GM03348 (cell line): ENCODE data around the gene ARL8B.

ENCODE experiments used
- DNase-seq: peaks from one replicate; pipeline ENCODE4 v3.0.0; 2012; ENCODE audit warnings: low spot score

ARL8B gene

DNA sequence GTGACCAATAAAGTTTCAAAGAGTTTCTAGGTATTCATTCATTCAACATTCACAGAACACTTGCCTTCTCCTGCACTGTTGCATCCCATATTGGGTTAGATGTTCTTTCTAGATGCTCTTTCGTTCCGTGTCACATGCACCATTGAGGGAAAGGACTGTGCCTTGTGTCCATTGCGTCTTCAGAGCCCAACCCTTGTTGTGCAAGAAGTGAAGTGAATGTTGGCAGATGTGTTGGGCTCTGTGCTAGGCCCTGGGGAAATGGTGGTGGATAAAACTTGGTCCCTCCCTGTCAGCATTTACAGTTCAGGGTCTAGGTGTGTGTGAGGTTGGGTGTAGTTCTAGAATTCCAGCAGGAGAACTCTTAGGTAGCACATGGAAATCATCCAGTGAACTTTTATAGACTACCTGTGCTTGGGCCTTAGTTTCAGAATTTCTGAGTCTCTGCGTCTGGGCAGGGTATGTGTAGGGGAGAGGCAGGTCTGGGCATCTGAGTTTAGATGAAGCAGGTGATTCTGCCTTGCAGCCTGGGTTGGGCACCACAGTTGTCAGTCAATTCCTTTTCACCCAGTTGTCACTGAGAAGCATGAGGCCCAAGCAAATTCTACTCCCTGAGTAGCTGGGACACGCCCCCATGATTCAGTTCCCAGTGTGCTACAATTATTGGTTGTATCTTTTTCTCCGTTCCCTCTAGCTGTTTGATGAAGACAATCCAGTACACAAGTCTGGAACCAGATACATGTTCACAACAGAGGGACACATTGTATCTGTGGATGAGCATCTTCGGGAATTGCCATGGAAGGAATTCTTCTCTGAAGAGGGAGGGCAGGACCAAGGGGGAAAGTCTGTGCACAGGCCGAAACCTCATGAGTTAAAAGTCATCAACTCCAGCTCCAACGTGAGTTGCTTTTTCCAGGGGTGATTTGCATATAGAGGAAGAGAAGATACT lies 90.8 kb downstream of the ARL8B start:
- DNase-seq, result no peak

DNA sequence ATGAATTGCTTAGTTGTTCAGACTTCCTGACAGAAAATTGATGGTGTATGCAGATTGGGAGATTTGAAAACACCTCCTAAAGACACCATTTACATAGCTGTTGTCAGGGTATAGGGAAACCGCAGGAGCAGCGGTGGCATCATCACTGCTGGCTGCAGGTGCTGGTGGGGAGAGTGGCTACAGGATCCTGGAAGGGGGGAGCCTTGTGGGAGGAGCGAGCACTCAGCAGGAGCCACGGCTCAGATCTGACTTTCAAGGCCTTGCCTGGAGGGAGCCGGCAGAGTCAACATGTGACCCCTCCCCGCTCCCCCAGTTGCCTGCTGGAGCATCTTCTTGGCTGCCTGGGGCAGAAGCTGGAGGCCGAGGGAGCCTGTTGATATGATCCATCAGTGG lies 91.5 kb downstream of the ARL8B start:
- no peak for DNase-seq

DNA sequence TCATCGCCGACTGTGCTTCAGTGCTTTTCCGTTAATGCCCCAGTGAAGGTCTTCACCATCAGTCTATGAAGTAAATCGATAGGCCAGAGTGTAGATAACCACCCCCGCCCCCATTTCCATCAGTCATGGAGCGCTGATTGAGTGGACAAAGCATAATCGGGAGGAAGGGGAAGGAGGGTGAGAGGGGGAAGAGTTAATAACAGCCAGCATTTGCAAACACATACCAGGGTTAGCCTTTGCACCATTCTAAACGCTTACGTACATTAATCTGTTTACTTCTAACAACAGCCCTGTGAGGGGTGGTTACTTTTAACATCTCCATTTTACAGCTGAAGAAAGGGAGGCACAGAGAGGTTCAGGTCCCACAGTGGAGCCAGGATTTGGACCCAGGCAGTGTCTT lies 92.3 kb downstream of the ARL8B start:
- DNase-seq, result no peak

- DNase-seq, result peak; percentile 21
These were observed 95.9 kb downstream of the ARL8B start for GRCh38 chr3:5217824-5218595.

DNA sequence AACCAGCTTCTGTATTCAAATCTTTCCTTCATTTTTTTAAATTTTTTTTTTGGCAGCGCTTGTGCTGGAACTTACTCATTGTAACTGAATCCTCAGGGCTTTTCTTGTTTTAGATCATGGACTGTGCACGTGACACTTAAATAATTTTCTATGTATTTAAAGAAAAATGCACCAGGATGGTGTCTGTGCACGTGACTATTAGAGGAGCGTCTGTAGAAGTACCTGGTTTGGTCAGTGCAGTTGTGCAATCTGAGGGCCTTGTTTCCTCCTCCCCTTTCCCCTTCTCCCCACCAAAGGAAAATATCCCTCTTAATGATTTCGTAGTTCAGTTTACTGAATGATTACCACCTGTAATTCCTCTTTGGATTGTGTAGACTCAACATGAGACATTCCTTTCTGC lies 96.7 kb downstream of the ARL8B start:
- DNase-seq, result no peak

- no peak for DNase-seq
These were observed 97.1 kb downstream of the ARL8B start for GRCh38 chr3:5219216-5219615.

- no peak for DNase-seq
These were observed 98.1 kb downstream of the ARL8B start for GRCh38 chr3:5220193-5220592.

GRCh38 chr3:5220667-5221431 lies 98.8 kb downstream of the ARL8B start:
- no peak for DNase-seq

GRCh38 chr3:5221701-5222100 lies 99.6 kb downstream of the ARL8B start:
- DNase-seq, result no peak

- no peak for DNase-seq
These were observed 100.4 kb downstream of the ARL8B start for GRCh38 chr3:5222283-5223005.

DNA sequence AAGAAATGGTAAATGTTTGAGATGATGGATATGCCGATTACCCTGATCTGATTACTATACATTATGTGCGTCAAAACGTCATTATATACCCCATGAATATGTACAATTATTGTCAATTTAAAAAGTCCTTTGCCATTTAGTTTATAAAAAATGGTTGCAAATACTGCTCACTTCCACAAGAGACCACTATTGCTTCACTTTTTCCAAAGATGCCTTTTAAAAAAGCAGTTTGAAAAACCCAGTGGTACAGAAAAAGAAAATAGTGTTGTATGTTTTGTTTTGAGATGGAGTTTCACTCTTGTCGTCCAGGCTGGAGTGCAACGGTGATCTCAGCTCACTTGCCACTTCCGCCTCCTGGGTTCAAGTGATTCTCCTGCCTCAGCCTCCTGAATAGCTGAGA lies 104.7 kb downstream of the ARL8B start:
- peak; percentile 68 for DNase-seq

- DNase-seq, result peak; percentile 40
These were observed 105.7 kb downstream of the ARL8B start for GRCh38 chr3:5227812-5228211.

GRCh38 chr3:5229414-5229813 lies 107.3 kb downstream of the ARL8B start:
- DNase-seq, result no peak
